CD8-positive, alpha-beta memory T cell (primary cell): Measurements from ENCODE around the gene PSTPIP1. TPM values are rescaled to one million over a fixed set of nuclear protein-coding genes. Genes with fewer than 3 reads are reported as not detected.

ENCODE experiments used
- CTCF ChIA-PET: fragments of 350-600 bp; sonication (Branson Sonifier 250); formaldehyde crosslinking; loops from one replicate; lab custom pipeline; 2021; ENCODE audit warnings: antibody characterized with exemption; lab: Charles Lee
- POLR2A ChIA-PET: fragments of 350-600 bp; sonication (Branson Sonifier 250); formaldehyde crosslinking; loops from one replicate; lab custom pipeline; 2021; ENCODE audit warnings: antibody characterized with exemption; lab: Charles Lee
- DNase-seq, 5 donors: peaks; one replicate each; pipeline versions ENCODE4 v3.0.0 to v3.0.0-alpha.2; 2020 to 2022; ENCODE audit warnings: mixed read lengths in 1 of 5
- H3K27ac ChIP-seq: one replicate; pipeline ENCODE4 v1.7.0; 2013; ENCODE audit warnings: low read depth, mild to moderate bottlenecking, low read length, moderate library complexity
- H3K27me3 ChIP-seq: 2 replicates; pipeline ENCODE4 v1.7.0; 2013; ENCODE audit warnings: low read length, mild to moderate bottlenecking; ENCODE audit not compliant: insufficient read depth, poor library complexity, severe bottlenecking
- H3K36me3 ChIP-seq: 2 replicates; pipeline ENCODE4 v1.7.0; 2013; ENCODE audit warnings: mild to moderate bottlenecking, low read length, moderate library complexity; ENCODE audit not compliant: insufficient read depth
- H3K4me1 ChIP-seq: 2 replicates; pipeline ENCODE4 v1.7.0; 2013; ENCODE audit warnings: mild to moderate bottlenecking, low read length, moderate library complexity; ENCODE audit not compliant: insufficient read depth
- H3K4me3 ChIP-seq: 2 replicates; pipeline ENCODE4 v1.7.0; 2013; ENCODE audit warnings: mild to moderate bottlenecking, low read length
- H3K9me3 ChIP-seq: 2 replicates; pipeline ENCODE4 v1.7.0; 2013; ENCODE audit warnings: mild to moderate bottlenecking, low read length
- H3K27ac Mint-ChIP-seq, 8 donors: one replicate each; pipeline ENCODE4 v1.8.0; 2020 to 2021; ENCODE audit warnings: mixed read lengths in 8 of 8, mild to moderate bottlenecking in 6 of 8, inconsistent platforms in 3 of 8, moderate library complexity in 3 of 8
- H3K27me3 Mint-ChIP-seq, 2 donors: one replicate each; pipeline ENCODE4 v1.8.0; 2020 to 2021; ENCODE audit warnings: mixed read lengths in 2 of 2, mild to moderate bottlenecking in 1 of 2, moderate library complexity in 1 of 2
- H3K36me3 Mint-ChIP-seq, 3 donors: one replicate each; pipeline ENCODE4 v1.8.0; 2020 to 2021; ENCODE audit warnings: mixed read lengths in 3 of 3, inconsistent platforms in 1 of 3, mild to moderate bottlenecking in 1 of 3
- H3K4me1 Mint-ChIP-seq, 3 donors: one replicate each; pipeline ENCODE4 v1.8.0; 2020 to 2021; ENCODE audit warnings: mixed read lengths in 3 of 3, inconsistent platforms in 1 of 3, mild to moderate bottlenecking in 1 of 3
- H3K4me3 Mint-ChIP-seq, 7 donors: one replicate each; pipeline ENCODE4 v1.8.0; 2020 to 2021; ENCODE audit warnings: mixed read lengths in 7 of 7, mild to moderate bottlenecking in 6 of 7, moderate library complexity in 4 of 7, inconsistent platforms in 2 of 7
- H3K9me3 Mint-ChIP-seq, 5 donors: one replicate each; pipeline ENCODE4 v1.8.0; 2020 to 2022; ENCODE audit warnings: mixed read lengths in 5 of 5, mild to moderate bottlenecking in 3 of 5, moderate library complexity in 2 of 5, inconsistent platforms in 1 of 5
- polyA plus RNA-seq: library from polyadenylated mRNA; unstranded; fragments of 300-500 nt; fragmentation: Illumina TruSeq; gene quantifications from one replicate; pipeline ENCODE4 v1.2.3, GENCODE V29; 2021
- total RNA-seq, 2 experiments: library from RNA; stranded (reverse); gene quantifications; one replicate each; pipeline ENCODE4 v1.2.3, GENCODE V29; 2021

Gene PSTPIP1
- total and polyA plus RNA-seq, 3 experiments from 2014 or later = 83.1 to 127 (median 123) TPM

- Mint-ChIP-seq H3K9me3 (no peaks in the 10 kb centered on the region), H3K27me3 (peaks cover 0 to under 1% of the 10 kb centered on the region in 2 donors), H3K4me1 (peaks cover 28 to 49% (median 34%) of the 10 kb centered on the region in 3 donors), H3K4me3 (no peak overlapping the region), H3K36me3 (peaks cover 7 to 80% (median 9%) of the 10 kb centered on the region in 3 donors), H3K27ac (peak overlapping the region in 6 of 8 donors; percentile 36 to 84 (median 56))
- Histone ChIP-seq H3K9me3 (no peaks in the 10 kb centered on the region), H3K4me1 (peaks cover 27% of the 10 kb centered on the region), H3K36me3 (peaks cover 23% of the 10 kb centered on the region), H3K4me3 (no peak overlapping the region), H3K27me3 (no peaks in the 10 kb centered on the region), H3K27ac (no peak overlapping the region)
- ChIA-PET CTCF (interaction anchor here (1.2 to 6.6 kb wide), 3 partner anchors 9 to 53 kb away, joined by 3 to 78 read pairs (median 6); partner anchors contain the start of gene PSTPIP1), POLR2A (interaction anchor here (5.6 kb wide), 1 partner anchor 31 kb away, joined by 38 read pairs; the partner anchor contains the start of gene PSTPIP1)
- DNase-seq = peak in 2 of 5 donors; percentile 0 to 43
Observed at GRCh38 chr15:77026501-77027110, 31.7 kb downstream of the PSTPIP1 start.

- CTCF ChIA-PET = interaction anchor here (1.2 to 6.6 kb wide), 3 partner anchors 8 to 53 kb away, joined by 3 to 78 read pairs (median 6); partner anchors contain the start of gene PSTPIP1
- Histone ChIP-seq H3K36me3 (peaks cover 28% of the 10 kb centered on the region), H3K4me1 (peaks cover 21% of the 10 kb centered on the region), H3K27ac (no peak overlapping the region), H3K9me3 (no peaks in the 10 kb centered on the region), H3K4me3 (no peak overlapping the region), H3K27me3 (no peaks in the 10 kb centered on the region)
- H3K36me3 Mint-ChIP-seq = peaks cover 7 to 80% (median 7%) of the 10 kb centered on the region in 3 donors
- POLR2A ChIA-PET = no interaction called here
- no peak overlapping the region for H3K4me3 Mint-ChIP-seq
- no peaks in the 10 kb centered on the region for H3K9me3 Mint-ChIP-seq
- H3K27me3 Mint-ChIP-seq = no peaks in the 10 kb centered on the region
- DNase-seq = peak in 1 of 5 donors; percentile 27
- H3K27ac Mint-ChIP-seq = peak overlapping the region; percentile 36 to 84 (median 56)
- H3K4me1 Mint-ChIP-seq = peaks cover 22 to 43% (median 30%) of the 10 kb centered on the region in 3 donors
Observed at GRCh38 chr15:77027111-77027696, 32.3 kb downstream of the PSTPIP1 start.

- CTCF ChIA-PET = interaction anchor here (1.4 to 6.6 kb wide), 2 partner anchors 32 to 54 kb away, joined by 6 to 78 read pairs; partner anchors contain the start of gene PSTPIP1
- Mint-ChIP-seq H3K36me3 (peaks cover 6 to 82% (median 7%) of the 10 kb centered on the region in 3 donors), H3K9me3 (no peaks in the 10 kb centered on the region), H3K27me3 (no peaks in the 10 kb centered on the region), H3K4me1 (peaks cover 15 to 36% (median 24%) of the 10 kb centered on the region in 3 donors), H3K4me3 (no peak overlapping the region), H3K27ac (peak overlapping the region in 1 of 8 donors; percentile 50)
- peaks cover 14% of the 10 kb centered on the region for H3K4me1 ChIP-seq
- H3K9me3 ChIP-seq = no peaks in the 10 kb centered on the region
- no peak overlapping the region for H3K4me3 ChIP-seq
- POLR2A ChIA-PET = interaction anchor here (0.6 kb wide), 1 partner anchor 40 kb away, joined by 6 read pairs; no protein-coding TSS in a partner anchor
- no peak overlapping the region for H3K27ac ChIP-seq
- peaks cover 31% of the 10 kb centered on the region for H3K36me3 ChIP-seq
- peak in 3 of 5 donors; percentile 0 to 32 (median 0) for DNase-seq
- no peaks in the 10 kb centered on the region for H3K27me3 ChIP-seq
Observed at GRCh38 chr15:77027697-77028450, 32.9 kb downstream of the PSTPIP1 start.

- no peaks in the 10 kb centered on the region for H3K27me3 ChIP-seq
- H3K27ac ChIP-seq = no peak overlapping the region
- Mint-ChIP-seq H3K27ac (peak overlapping the region in 4 of 8 donors; percentile 38 to 83 (median 60)), H3K4me3 (no peak overlapping the region), H3K9me3 (no peaks in the 10 kb centered on the region), H3K4me1 (peaks cover 8 to 29% (median 17%) of the 10 kb centered on the region in 3 donors), H3K27me3 (no peaks in the 10 kb centered on the region), H3K36me3 (peaks cover 1 to 80% (median 6%) of the 10 kb centered on the region in 3 donors)
- ChIA-PET POLR2A (no interaction called here), CTCF (no interaction called here)
- DNase-seq = peak in 2 of 5 donors; percentile 0 to 45
- H3K9me3 ChIP-seq = no peaks in the 10 kb centered on the region
- no peak overlapping the region for H3K4me3 ChIP-seq
- peaks cover 31% of the 10 kb centered on the region for H3K36me3 ChIP-seq
- H3K4me1 ChIP-seq = peaks cover 7% of the 10 kb centered on the region
Observed at GRCh38 chr15:77028451-77029165, 33.7 kb downstream of the PSTPIP1 start.

GRCh38 chr15:77029166-77030047, 34.5 kb downstream of the PSTPIP1 start:
- ChIA-PET POLR2A (interaction anchor here (0.6 kb wide), 1 partner anchor 10 kb away, joined by 3 read pairs; no protein-coding TSS in a partner anchor), CTCF (interaction anchor here (3.7 kb wide), 1 partner anchor 56 kb away, joined by 18 read pairs; no protein-coding TSS in a partner anchor)
- H3K27ac ChIP-seq = no peak overlapping the region
- peak in 3 of 5 donors; percentile 0 to 45 (median 0) for DNase-seq
- H3K27ac Mint-ChIP-seq = peak overlapping the region in 7 of 8 donors; percentile 10 to 83 (median 58)
- no peaks in the 10 kb centered on the region for H3K27me3 Mint-ChIP-seq
- peaks cover 0 to 81% (median 6%) of the 10 kb centered on the region in 3 donors for H3K36me3 Mint-ChIP-seq
- no peaks in the 10 kb centered on the region for H3K27me3 ChIP-seq
- no peaks in the 10 kb centered on the region for H3K4me1 ChIP-seq
- H3K9me3 Mint-ChIP-seq = no peaks in the 10 kb centered on the region
- no peaks in the 10 kb centered on the region for H3K9me3 ChIP-seq
- H3K4me1 Mint-ChIP-seq = peaks cover 0 to 23% (median 9%) of the 10 kb centered on the region in 3 donors
- H3K4me3 ChIP-seq = no peak overlapping the region
- H3K4me3 Mint-ChIP-seq = no peak overlapping the region
- peaks cover 31% of the 10 kb centered on the region for H3K36me3 ChIP-seq

- Mint-ChIP-seq H3K27ac (peak overlapping the region in 5 of 8 donors; percentile 23 to 58 (median 24)), H3K4me1 (peaks cover 0 to 23% (median 12%) of the 10 kb centered on the region in 3 donors)
Observed at GRCh38 chr15:77030048-77030927, 35.4 kb downstream of the PSTPIP1 start.

More at GRCh38 chr15:77030048-77030927, 35.4 kb downstream of the PSTPIP1 start:
- ChIA-PET POLR2A (no interaction called here), CTCF (interaction anchor here (1.5 to 3.7 kb wide), 5 partner anchors 8 to 83 kb away, joined by 4 to 18 read pairs (median 6); no protein-coding TSS in a partner anchor)
- Mint-ChIP-seq H3K4me3 (no peak overlapping the region), H3K36me3 (peaks cover 0 to 87% (median 6%) of the 10 kb centered on the region in 3 donors), H3K9me3 (no peaks in the 10 kb centered on the region), H3K27me3 (no peaks in the 10 kb centered on the region)
- Histone ChIP-seq H3K27ac (no peak overlapping the region), H3K4me1 (no peaks in the 10 kb centered on the region), H3K9me3 (no peaks in the 10 kb centered on the region), H3K4me3 (no peak overlapping the region), H3K36me3 (peaks cover 34% of the 10 kb centered on the region), H3K27me3 (no peaks in the 10 kb centered on the region)
- DNase-seq = peak in 2 of 5 donors; percentile 0 to 35
